ENCODE measurements around the gene RIPOR3.

Gene RIPOR3

GRCh38 chr20:50594591-50595432, 96.5 kb downstream of the RIPOR3 start:
- no peak for DNase-seq
- TF ChIP-seq POLR2A (IDR thresholded peaks at IDR 0.05; ENCODE audit: low read length) (no peak), GATA1 (IDR thresholded peaks at IDR 0.05; ENCODE audit: low read depth, low read length) (no peak)

- DNase-seq, result no peak
- TF ChIP-seq POLR2A (IDR thresholded peaks at IDR 0.05; ENCODE audit: low read length) (no peak), GATA1 (IDR thresholded peaks at IDR 0.05; ENCODE audit: low read depth, low read length) (no peak)
These were observed 97.1 kb downstream of the RIPOR3 start for GRCh38 chr20:50594231-50594590.

DNA sequence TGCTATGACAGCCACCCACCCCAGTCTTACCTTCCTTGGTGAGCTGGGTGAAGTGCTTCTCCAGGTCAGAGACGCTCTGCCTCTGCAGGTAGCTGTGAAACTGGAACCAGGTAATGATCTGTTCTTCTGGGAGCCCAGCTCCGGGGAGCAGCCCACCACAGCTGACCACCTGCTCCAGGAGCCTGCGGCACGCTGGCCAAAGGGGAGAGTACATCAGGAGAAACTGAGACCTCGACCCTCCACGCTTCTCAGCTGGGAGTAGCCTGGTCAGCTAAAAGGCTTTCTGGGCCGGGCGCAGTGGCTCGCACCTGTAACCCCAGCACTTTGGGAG, 98.4 kb downstream of the RIPOR3 start:
- TF ChIP-seq POLR2A (IDR thresholded peaks at IDR 0.05; ENCODE audit: low read length), result no peak
- no peak for TF ChIP-seq GATA1 (IDR thresholded peaks at IDR 0.05; ENCODE audit: low read depth, low read length)
- DNase-seq, result no peak

- TF ChIP-seq POLR2A (IDR thresholded peaks at IDR 0.05; ENCODE audit: low read length) (no peak), GATA1 (IDR thresholded peaks at IDR 0.05; ENCODE audit: low read depth, low read length) (no peak)
- DNase-seq, result no peak
These were observed 98.9 kb downstream of the RIPOR3 start for GRCh38 chr20:50592282-50593004.

DNA sequence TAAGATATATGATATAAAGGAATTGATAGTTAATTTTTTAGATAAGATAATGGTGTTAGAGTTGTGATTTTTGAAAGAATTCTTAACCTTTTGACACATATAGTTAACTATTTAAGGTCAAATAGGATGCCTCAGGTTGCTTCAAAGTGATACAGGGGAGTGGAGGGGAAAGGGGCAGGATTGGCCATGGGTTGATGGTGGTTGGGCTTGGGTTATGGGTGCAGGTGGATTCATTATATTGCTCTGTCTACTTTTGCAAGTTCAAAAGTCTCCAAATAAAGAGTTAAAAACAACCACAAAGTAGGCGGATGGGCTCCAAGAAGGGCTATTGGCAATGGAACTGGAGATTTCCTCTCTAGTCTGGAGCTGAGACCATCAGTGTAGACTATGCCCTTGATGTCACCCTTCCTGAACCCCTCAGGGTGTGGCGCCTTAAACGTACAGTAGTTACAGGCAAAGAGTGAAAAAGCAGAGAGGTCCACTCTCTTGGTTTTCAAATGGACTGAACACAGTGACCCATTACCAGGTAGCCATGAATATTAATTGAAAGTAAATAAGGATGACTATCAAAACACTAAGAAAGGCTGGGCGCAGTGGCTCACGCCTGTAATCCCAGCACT, 100.0 kb downstream of the RIPOR3 start:
- no peak for DNase-seq
- TF ChIP-seq POLR2A (IDR thresholded peaks at IDR 0.05; ENCODE audit: low read length) (no peak), GATA1 (IDR thresholded peaks at IDR 0.05; ENCODE audit: low read depth, low read length) (no peak)

- TF ChIP-seq POLR2A (IDR thresholded peaks at IDR 0.05; ENCODE audit: low read length), result no peak
- TF ChIP-seq GATA1 (IDR thresholded peaks at IDR 0.05; ENCODE audit: low read depth, low read length), result no peak
- no peak for DNase-seq
These were observed 101.0 kb downstream of the RIPOR3 start for GRCh38 chr20:50590348-50590664.

GRCh38 chr20:50589548-50590347, 101.6 kb downstream of the RIPOR3 start:
- DNase-seq, result no peak
- TF ChIP-seq GATA1 (IDR thresholded peaks at IDR 0.05; ENCODE audit: low read depth, low read length) (no peak), POLR2A (IDR thresholded peaks at IDR 0.05; ENCODE audit: low read length) (no peak)

DNA sequence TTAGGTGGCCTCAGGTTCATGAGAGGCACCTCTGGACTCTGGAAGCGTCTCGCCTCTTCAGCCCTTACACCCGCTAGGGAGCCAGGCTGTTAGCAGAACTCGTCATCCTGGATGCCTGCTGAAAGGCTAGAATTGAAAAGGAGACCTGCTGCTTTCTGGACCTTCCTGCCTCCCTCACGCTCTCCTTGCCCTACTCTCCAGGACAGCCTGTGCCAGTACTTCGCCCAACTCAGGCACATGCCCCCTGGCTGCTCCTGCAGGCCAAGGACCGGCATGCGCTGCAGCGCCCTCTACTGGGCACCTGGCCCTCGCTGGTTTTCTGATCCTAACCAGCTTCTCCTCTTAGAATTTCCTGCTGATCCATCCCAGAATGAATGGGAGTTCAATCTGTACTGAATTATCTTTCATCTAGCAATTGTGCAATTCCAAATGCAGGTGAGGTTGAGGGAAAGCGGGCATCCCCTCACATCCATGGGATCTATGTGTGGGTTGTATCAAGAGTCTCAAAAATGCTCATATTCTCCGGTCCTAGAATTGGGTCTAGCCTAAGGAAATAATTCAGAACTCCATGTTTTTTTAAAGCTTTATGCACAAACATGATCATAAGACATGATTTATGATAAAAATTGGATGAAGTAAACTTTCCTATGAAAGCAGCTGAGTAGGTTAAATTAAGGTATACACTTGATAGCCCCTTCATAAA, 103.2 kb downstream of the RIPOR3 start:
- DNase-seq, result peak; percentile 63 to 79
- no peak for TF ChIP-seq POLR2A (IDR thresholded peaks at IDR 0.05; ENCODE audit: low read length)
- no peak for TF ChIP-seq GATA1 (IDR thresholded peaks at IDR 0.05; ENCODE audit: low read depth, low read length)

GRCh38 chr20:50587291-50587961, 103.9 kb downstream of the RIPOR3 start:
- TF ChIP-seq GATA1 (IDR thresholded peaks at IDR 0.05; ENCODE audit: low read depth, low read length) (no peak), POLR2A (IDR thresholded peaks at IDR 0.05; ENCODE audit: low read length) (no peak)
- no peak for DNase-seq

- TF ChIP-seq POLR2A (IDR thresholded peaks at IDR 0.05; ENCODE audit: low read length), result no peak
- TF ChIP-seq GATA1 (IDR thresholded peaks at IDR 0.05; ENCODE audit: low read depth, low read length), result no peak
- DNase-seq, result no peak
These were observed 104.7 kb downstream of the RIPOR3 start for GRCh38 chr20:50586531-50587232.

DNA sequence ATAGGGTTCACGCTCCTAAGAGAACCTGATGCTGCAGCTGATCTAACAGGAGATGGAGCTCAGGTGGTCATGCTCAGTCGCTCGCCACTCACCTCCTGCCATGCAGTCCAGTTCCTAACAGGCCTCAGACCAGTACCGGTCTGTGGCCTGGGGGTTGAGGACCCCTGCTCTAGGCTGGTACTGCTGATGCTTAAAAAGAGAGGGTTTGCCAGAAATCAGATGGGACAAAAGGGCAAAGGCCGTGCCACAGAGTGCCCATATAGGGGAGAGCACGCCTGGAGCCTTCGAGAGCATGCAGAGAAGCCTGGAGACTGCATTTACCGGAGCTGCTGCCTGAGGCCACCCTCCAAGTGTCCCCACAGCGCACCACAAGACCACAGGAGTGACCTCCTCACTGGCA, 105.7 kb downstream of the RIPOR3 start:
- TF ChIP-seq GATA1 (IDR thresholded peaks at IDR 0.05; ENCODE audit: low read depth, low read length), result no peak
- no peak for TF ChIP-seq POLR2A (IDR thresholded peaks at IDR 0.05; ENCODE audit: low read length)
- no peak for DNase-seq

- TF ChIP-seq GATA1 (IDR thresholded peaks at IDR 0.05; ENCODE audit: low read depth, low read length), result no peak
- TF ChIP-seq POLR2A (IDR thresholded peaks at IDR 0.05; ENCODE audit: low read length), result no peak
- no peak for DNase-seq
These were observed 106.1 kb downstream of the RIPOR3 start for GRCh38 chr20:50585214-50585613.
